Left lung (tissue), 10 donors: Measurements from ENCODE around the gene REC8. TPM values are rescaled to one million over a fixed set of nuclear protein-coding genes. Genes with fewer than 3 reads are reported as not detected.

Source experiments
- ATAC-seq: fragments of 200-7000 bp; cut with Tn5 transposase; one replicate; pipeline ENCODE4 v1.9.1; 2020; ENCODE audit warnings: moderate library complexity
- DNase-seq, 4 donors: peaks; one replicate each; pipeline ENCODE4 v3.0.0-alpha.2; 2013 to 2020
- H3K27ac ChIP-seq, 2 donors: fragments of 200-600 bp; sonication (generic) in 1 of 2; one replicate each; pipeline versions ENCODE4 v1.5.0 to v1.8.0; 2020 to 2021
- H3K27me3 ChIP-seq, 2 donors: fragments of 200-600 bp; sonication (generic) in 1 of 2; one replicate each; pipeline versions ENCODE4 v1.5.0 to v1.8.0; 2020 to 2021
- H3K36me3 ChIP-seq, 2 donors: fragments of 200-600 bp; sonication (generic) in 1 of 2; one replicate each; pipeline versions ENCODE4 v1.5.0 to v1.8.0; 2020 to 2021
- H3K4me1 ChIP-seq, 2 donors: fragments of 200-600 bp; one replicate each; pipeline ENCODE4 v1.8.0; 2021
- H3K4me3 ChIP-seq, 2 donors: fragments of 200-600 bp; sonication (generic) in 1 of 2; one replicate each; pipeline versions ENCODE4 v1.5.0 to v1.8.0; 2020 to 2021; ENCODE audit warnings: mild to moderate bottlenecking in 1 of 2
- H3K9me3 ChIP-seq, 2 donors: fragments of 200-600 bp; sonication (generic) in 1 of 2; one replicate each; pipeline versions ENCODE4 v1.5.0 to v1.8.0; 2020 to 2021
- intact Hi-C, 2 donors: fragments of 100-400 bp; cut with DNase I; formaldehyde crosslinking; loops; one replicate each; pipeline versions ENCODE4 v1.11.2 to v1.14.2; 2022
- polyA plus RNA-seq, 6 donors: library from polyadenylated mRNA; unstranded; fragments of 120-200 nt; gene quantifications; one replicate each; pipeline ENCODE4 v1.2.1, GENCODE V29; 2013; ENCODE audit not compliant: insufficient read length in 6 of 6
- total RNA-seq, 2 donors: library from RNA; stranded (reverse); fragmentation: NEBNext Ultra II Directional; extraction: Animal tissue kit (Norgen Biotek cat#: 25700); gene quantifications; one replicate each; pipeline ENCODE4 v1.2.1, GENCODE V29; 2021
- TF ChIP-seq, protein P1 (sequence below), 2 donors: fragments of 200-600 bp; sonication (generic) in 1 of 2; IDR thresholded peaks; one replicate each; pipeline versions ENCODE4 v1.5.0 to v1.8.0; 2021; ENCODE audit warnings: antibody characterized with exemption in 2 of 2
- donor health status: DM: no; HTN: yes; CAD: no.
- donor health status: DM: no; HTN: no; CAD: no.

Gene REC8
- total and polyA plus RNA-seq, 8 donors = 27.0 to 66.0 (median 42.0) TPM

DNA sequence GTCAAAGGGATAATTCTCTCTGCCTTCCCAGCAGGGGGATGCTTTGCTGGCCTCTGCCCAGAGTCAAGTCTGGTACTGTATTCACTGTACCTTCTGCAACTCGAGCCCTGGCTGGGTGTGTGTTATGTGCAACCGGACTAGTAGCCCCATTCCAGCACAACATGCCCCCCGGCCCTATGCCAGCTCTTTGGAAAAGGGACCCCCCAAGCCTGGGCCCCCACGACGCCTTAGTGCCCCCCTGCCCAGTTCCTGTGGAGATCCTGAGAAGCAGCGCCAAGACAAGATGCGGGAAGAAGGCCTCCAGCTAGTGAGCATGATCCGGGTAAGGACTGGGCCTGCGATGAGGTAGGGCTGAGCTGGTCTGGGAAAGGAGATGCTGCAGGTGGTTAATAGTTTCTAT, 21.3 kb upstream of the REC8 start:
- H3K4me3 ChIP-seq = no peak overlapping the region
- no peak for ATAC-seq
- H3K9me3 ChIP-seq = no peaks in the 10 kb centered on the region
- H3K4me1 ChIP-seq = peaks cover 9 to 31% of the 10 kb centered on the region in 2 donors
- no peaks in the 10 kb centered on the region for H3K27me3 ChIP-seq
- H3K36me3 ChIP-seq = peaks cover 0 to 70% of the 10 kb centered on the region in 2 donors
- intact Hi-C loops = no loop called here
- TF ChIP-seq, protein P1, sequence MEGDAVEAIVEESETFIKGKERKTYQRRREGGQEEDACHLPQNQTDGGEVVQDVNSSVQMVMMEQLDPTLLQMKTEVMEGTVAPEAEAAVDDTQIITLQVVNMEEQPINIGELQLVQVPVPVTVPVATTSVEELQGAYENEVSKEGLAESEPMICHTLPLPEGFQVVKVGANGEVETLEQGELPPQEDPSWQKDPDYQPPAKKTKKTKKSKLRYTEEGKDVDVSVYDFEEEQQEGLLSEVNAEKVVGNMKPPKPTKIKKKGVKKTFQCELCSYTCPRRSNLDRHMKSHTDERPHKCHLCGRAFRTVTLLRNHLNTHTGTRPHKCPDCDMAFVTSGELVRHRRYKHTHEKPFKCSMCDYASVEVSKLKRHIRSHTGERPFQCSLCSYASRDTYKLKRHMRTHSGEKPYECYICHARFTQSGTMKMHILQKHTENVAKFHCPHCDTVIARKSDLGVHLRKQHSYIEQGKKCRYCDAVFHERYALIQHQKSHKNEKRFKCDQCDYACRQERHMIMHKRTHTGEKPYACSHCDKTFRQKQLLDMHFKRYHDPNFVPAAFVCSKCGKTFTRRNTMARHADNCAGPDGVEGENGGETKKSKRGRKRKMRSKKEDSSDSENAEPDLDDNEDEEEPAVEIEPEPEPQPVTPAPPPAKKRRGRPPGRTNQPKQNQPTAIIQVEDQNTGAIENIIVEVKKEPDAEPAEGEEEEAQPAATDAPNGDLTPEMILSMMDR (IDR thresholded peaks at IDR 0.05) = no peak
- H3K27ac ChIP-seq = no peak overlapping the region
- no peak for DNase-seq

DNA sequence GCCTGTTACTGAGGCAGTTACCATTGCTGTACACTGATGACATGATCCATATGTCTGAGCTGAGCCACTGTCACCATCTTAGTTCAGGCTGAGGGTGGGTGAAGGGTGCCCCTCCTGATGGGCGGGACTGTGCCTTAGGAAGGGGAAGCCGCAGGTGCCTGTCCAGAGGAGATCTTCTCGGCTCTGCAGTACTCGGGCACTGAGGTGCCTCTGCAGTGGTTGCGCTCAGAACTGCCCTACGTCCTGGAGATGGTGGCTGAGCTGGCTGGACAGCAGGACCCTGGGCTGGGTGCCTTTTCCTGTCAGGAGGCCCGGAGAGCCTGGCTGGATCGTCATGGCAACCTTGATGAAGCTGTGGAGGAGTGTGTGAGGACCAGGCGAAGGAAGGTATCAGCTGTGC, 20.9 kb upstream of the REC8 start:
- Histone ChIP-seq H3K27ac (no peak overlapping the region), H3K27me3 (no peaks in the 10 kb centered on the region), H3K36me3 (peaks cover 0 to 74% of the 10 kb centered on the region in 2 donors), H3K4me1 (peaks cover 6 to 27% of the 10 kb centered on the region in 2 donors), H3K4me3 (no peak overlapping the region), H3K9me3 (no peaks in the 10 kb centered on the region)
- TF ChIP-seq, protein P1 (IDR thresholded peaks at IDR 0.05) = no peak
- ATAC-seq (no peak), DNase-seq (no peak)
- intact Hi-C loops = no loop called here

DNA sequence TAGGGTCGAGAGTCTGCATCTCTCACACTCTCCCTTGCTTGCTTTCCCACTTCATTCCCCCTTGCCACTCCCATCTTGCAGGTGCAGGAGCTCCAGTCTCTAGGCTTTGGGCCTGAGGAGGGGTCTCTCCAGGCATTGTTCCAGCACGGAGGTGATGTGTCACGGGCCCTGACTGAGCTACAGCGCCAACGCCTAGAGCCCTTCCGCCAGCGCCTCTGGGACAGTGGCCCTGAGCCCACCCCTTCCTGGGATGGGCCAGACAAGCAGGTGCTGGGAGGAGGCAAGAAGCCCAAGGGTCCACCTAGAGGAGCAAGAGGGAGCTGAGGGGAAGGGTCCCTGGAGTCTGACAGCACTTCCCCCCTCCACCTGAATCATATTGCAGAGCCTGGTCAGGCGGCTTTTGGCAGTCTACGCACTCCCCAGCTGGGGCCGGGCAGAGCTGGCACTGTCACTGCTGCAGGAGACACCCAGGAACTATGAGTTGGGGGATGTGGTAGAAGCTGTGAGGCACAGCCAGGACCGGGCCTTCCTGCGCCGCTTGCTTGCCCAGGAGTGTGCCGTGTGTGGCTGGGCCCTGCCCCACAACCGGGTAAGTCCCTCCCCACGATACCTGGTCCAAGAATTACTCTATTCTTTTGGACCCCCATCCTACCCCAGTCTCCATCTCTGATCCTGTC, 20.3 kb upstream of the REC8 start:
- TF ChIP-seq, protein P1 (IDR thresholded peaks at IDR 0.05) = no peak

DNA sequence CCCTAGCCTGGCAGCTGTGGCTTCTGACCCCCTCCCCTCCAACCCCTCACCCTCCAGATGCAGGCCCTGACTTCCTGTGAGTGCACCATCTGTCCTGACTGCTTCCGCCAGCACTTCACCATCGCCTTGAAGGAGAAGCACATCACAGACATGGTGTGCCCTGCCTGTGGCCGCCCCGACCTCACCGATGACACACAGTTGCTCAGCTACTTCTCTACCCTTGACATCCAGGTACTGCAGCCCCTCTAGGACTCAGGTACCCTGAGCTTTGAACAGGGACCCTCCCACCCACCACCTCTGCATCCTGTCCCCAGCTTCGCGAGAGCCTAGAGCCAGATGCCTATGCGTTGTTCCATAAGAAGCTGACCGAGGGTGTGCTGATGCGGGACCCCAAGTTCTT, 16.8 kb upstream of the REC8 start:
- no peak overlapping the region for H3K27ac ChIP-seq
- H3K27me3 ChIP-seq = no peaks in the 10 kb centered on the region
- H3K9me3 ChIP-seq = no peaks in the 10 kb centered on the region

More for the DNA sequence above, 20.3 kb upstream of the REC8 start:
- DNase-seq = no peak
- H3K27me3 ChIP-seq = no peaks in the 10 kb centered on the region
- H3K9me3 ChIP-seq = no peaks in the 10 kb centered on the region
- peaks cover 0 to 79% of the 10 kb centered on the region in 2 donors for H3K36me3 ChIP-seq
- ATAC-seq = no peak
- intact Hi-C loops = no loop called here
- H3K27ac ChIP-seq = no peak overlapping the region
- peaks cover 6 to 25% of the 10 kb centered on the region in 2 donors for H3K4me1 ChIP-seq
- H3K4me3 ChIP-seq = no peak overlapping the region

DNA sequence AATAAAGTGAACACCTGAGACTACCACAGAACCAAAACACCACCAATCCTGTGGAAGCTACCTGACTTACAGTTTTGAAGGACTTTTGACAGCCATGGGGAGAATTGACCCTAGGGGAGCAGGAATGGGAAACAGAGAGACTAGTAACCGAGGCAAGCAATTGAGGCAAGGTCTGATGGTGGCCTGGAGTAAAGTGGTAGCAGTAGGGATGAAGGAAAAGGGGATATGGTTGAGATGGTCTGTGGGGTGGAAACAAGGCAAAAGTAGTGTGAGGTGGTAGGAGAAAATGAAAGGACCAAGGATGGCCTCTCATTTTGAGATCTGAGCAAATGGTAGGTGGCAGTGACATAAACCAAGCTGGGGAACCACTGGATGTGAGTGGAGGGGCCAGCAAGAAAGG, 15.0 kb upstream of the REC8 start:
- DNase-seq (no peak), ATAC-seq (no peak)
- intact Hi-C loops = no loop called here
- H3K4me3 ChIP-seq = no peak overlapping the region
- H3K9me3 ChIP-seq = no peaks in the 10 kb centered on the region
- TF ChIP-seq, protein P1 (IDR thresholded peaks at IDR 0.05) = no peak
- no peak overlapping the region for H3K27ac ChIP-seq
- peaks cover 0 to 88% of the 10 kb centered on the region in 2 donors for H3K36me3 ChIP-seq
- H3K4me1 ChIP-seq = peaks cover under 1 to 10% of the 10 kb centered on the region in 2 donors
- H3K27me3 ChIP-seq = no peaks in the 10 kb centered on the region

More for the DNA sequence above, 16.8 kb upstream of the REC8 start:
- peaks cover 0 to 2% of the 10 kb centered on the region in 2 donors for H3K4me1 ChIP-seq
- no peak overlapping the region for H3K4me3 ChIP-seq
- ATAC-seq (no peak), DNase-seq (no peak)
- TF ChIP-seq, protein P1 (IDR thresholded peaks at IDR 0.05) = no peak
- peaks cover 0 to 99% of the 10 kb centered on the region in 2 donors for H3K36me3 ChIP-seq
- intact Hi-C loops = no loop called here
